ENCODE data around the gene SLC6A17.

GRCh38 chr1:110235181-110235833 lies 85.0 kb downstream of the SLC6A17 start:
- TF ChIP-seq EZH2phosphoT487 (IDR thresholded peaks at IDR 0.05; ENCODE audit: borderline replicate concordance) (no peak), CTCF (conservative IDR thresholded peaks at IDR 0.05; ENCODE audit: low read length) (no peak)
